Peyer's patch (tissue), 4 donors: ENCODE results near the gene TUBA3E. TPM values are rescaled to one million over a fixed set of nuclear protein-coding genes. Genes with fewer than 3 reads are reported as not detected.
"Not testable (repeated sequence)": the region's sequence is repeated elsewhere in the genome, so short reads cannot be mapped to it uniquely, and the experiment has no call there.

ENCODE experiments used
- DNase-seq, 3 donors: peaks; one replicate each; pipeline ENCODE4 v3.0.0-alpha.2; 2017 to 2019
- H3K27ac ChIP-seq, 4 donors: fragments of 200-600 bp; sonication (generic); one replicate each; pipeline ENCODE4 v1.5.1; 2016 to 2019
- H3K27me3 ChIP-seq, 2 donors: fragments of 200-600 bp; sonication (generic); one replicate each; pipeline ENCODE4 v1.5.1; 2019
- H3K36me3 ChIP-seq, 3 donors: fragments of 200-600 bp; sonication (generic); one replicate each; pipeline ENCODE4 v1.5.1; 2016 to 2019
- H3K4me1 ChIP-seq, 4 donors: fragments of 200-600 bp; sonication (generic); one replicate each; pipeline ENCODE4 v1.5.1; 2016 to 2019
- H3K4me3 ChIP-seq, 4 donors: fragments of 200-600 bp; sonication (generic); 1 replicate in 3 of 4; 2 replicates in 1 of 4; pipeline ENCODE4 v1.5.1; 2016 to 2019; ENCODE audit warnings: mild to moderate bottlenecking in 1 of 4
- H3K9me3 ChIP-seq, 4 donors: fragments of 200-600 bp; sonication (generic); one replicate each; pipeline ENCODE4 v1.5.1; 2016 to 2019; ENCODE audit warnings: mild to moderate bottlenecking in 1 of 4
- POLR2A ChIP-seq, 2 donors: fragments of 450-650 bp; IDR thresholded peaks; one replicate each; pipeline ENCODE4 v1.5.1; 2017; ENCODE audit warnings: antibody characterized with exemption in 2 of 2, mild to moderate bottlenecking in 2 of 2, moderate library complexity in 2 of 2
- total RNA-seq, 4 donors: library from RNA; depleted of rRNA; stranded (reverse); fragments of >200 nt; gene quantifications; one replicate each; pipeline ENCODE4 v1.1.0, GENCODE V29; 2016
- TF ChIP-seq, protein P1 (sequence below), 6 experiments: fragments of 450-650 bp in 4 of 6; fragments of 200-600 bp in 2 of 6; sonication (generic) in 1 of 6; IDR thresholded peaks; one replicate each; pipeline ENCODE4 v1.5.1; 2017 to 2019; ENCODE audit warnings: antibody characterized with exemption in 6 of 6, mild to moderate bottlenecking in 3 of 6, moderate library complexity in 1 of 6

The TUBA3E gene
- total RNA-seq, 4 donors from 2014 or later = not detected

DNA sequence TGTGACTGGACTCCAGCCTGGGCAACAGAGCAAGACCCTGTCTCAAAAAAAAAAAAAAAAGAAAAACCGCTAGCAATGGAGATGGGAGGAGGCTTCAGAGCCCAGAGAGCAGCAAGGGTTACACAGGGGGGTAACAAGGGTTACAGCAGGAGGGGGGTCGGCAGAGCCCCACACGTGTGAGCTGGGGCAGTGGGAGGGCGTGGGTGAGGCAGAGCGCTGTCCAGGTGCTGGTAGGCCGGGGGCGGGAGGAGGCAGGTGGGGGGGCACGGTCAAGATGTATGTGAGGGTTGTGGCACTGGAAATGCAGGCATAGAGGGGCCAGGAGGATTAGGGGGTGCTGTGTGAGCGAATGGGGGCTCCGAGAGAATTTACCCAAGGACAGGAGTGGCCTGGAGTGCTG, 12.8 kb downstream of the TUBA3E start:
- TF ChIP-seq, protein P1, sequence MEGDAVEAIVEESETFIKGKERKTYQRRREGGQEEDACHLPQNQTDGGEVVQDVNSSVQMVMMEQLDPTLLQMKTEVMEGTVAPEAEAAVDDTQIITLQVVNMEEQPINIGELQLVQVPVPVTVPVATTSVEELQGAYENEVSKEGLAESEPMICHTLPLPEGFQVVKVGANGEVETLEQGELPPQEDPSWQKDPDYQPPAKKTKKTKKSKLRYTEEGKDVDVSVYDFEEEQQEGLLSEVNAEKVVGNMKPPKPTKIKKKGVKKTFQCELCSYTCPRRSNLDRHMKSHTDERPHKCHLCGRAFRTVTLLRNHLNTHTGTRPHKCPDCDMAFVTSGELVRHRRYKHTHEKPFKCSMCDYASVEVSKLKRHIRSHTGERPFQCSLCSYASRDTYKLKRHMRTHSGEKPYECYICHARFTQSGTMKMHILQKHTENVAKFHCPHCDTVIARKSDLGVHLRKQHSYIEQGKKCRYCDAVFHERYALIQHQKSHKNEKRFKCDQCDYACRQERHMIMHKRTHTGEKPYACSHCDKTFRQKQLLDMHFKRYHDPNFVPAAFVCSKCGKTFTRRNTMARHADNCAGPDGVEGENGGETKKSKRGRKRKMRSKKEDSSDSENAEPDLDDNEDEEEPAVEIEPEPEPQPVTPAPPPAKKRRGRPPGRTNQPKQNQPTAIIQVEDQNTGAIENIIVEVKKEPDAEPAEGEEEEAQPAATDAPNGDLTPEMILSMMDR (IDR thresholded peaks at IDR 0.05) = no peak
- TF ChIP-seq POLR2A (IDR thresholded peaks at IDR 0.05) = no peak
- no peak overlapping the region for H3K4me3 ChIP-seq
- no peaks in the 10 kb centered on the region for H3K9me3 ChIP-seq
- H3K4me1 ChIP-seq = peaks cover 0 to 6% (median 4%) of the 10 kb centered on the region in 4 donors
- no peak for DNase-seq
- no peak overlapping the region for H3K27ac ChIP-seq
- no peaks in the 10 kb centered on the region for H3K36me3 ChIP-seq
- H3K27me3 ChIP-seq = no peaks in the 10 kb centered on the region

DNA sequence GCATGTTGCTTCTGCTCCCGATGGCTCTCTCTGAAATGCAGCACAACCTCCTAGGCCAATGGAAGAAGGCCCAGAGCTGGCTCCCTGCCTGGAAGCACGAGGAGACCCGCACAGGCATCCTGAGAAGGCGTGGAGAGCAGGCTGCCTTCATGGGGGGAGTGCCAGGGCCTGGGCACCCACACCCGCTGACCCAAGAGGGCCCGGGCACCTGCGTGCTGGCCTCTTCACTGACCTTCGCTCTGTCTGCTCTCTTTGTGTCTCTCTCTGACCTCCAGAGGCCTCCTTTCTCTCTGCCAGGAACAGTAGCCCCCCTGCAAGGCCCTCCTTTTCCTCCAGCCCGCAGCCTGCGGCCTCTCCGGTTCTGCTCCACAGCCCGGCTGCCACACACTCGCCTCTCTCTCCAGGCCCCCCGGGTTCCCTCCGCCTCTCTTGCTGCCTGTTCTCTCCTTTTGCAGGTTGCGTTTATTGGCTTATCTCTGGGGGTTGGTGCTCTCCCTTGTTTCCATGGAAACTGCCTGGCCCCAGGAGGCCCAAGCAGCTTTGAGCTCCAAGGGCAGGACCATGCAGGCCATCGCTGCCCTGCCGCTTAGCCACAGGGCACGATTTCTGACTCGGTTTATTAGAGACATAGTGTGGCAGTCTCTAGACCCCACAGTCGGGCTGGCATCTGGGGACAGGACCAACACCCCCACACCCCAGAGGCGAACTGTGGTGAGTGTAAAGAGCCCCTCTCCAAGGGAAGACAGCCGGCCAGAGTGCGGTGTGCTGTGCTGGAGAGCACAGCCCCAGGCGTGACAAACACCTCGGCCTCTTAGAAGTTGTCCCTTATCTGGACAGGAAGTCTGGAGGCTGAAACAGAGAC, 14.5 kb downstream of the TUBA3E start:
- H3K4me3 ChIP-seq = peak overlapping the region in 2 of 4 donors; percentile 69 to 99
- no peak for DNase-seq
- H3K27ac ChIP-seq = no peak overlapping the region
- H3K36me3 ChIP-seq = no peaks in the 10 kb centered on the region
- TF ChIP-seq POLR2A (IDR thresholded peaks at IDR 0.05) = no peak
- TF ChIP-seq, protein P1 (IDR thresholded peaks at IDR 0.05) = no peak
- H3K9me3 ChIP-seq = no peaks in the 10 kb centered on the region
- peaks cover 0 to 11% (median 8%) of the 10 kb centered on the region in 4 donors for H3K4me1 ChIP-seq
- no peaks in the 10 kb centered on the region for H3K27me3 ChIP-seq

DNA sequence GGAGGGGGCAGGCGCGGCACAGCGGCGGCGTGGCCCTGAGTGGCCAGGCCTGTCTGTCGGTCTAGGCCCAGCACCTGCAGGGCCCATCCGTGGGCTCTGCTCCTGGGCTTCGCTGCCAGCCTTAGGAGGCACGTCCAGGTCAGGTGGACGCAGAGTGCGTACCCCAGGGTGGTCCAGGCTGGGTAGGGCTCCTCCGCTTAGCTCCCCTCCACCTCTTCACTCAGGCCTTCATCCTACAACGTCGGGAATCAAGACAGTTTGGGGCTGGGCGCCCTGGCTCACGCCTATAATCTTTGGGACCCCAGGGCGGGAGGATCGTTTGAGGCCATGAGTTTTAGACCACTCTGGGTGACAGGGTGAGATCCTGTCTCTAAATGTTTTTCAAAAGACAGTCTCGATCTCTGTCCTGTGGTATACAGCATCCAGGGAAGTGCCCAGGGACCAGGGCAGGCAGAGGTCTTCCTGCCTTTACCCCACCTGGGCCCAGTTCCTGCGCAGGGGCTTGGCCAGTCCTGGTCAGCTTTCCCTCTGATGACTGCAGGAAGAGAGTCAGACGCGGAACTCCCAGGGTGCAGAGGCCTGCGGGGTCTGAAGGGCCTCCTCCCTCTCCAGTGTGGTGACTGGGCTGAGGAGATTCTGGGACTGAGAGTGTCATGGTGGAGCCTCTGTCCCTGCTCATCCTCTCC, 15.3 kb downstream of the TUBA3E start:
- Histone ChIP-seq H3K27ac (peak overlapping the region; percentile 6 to 95 (median 70)), H3K4me3 (peak overlapping the region; percentile 69 to 99 (median 96)), H3K4me1 (peaks cover 0 to 11% (median 8%) of the 10 kb centered on the region in 4 donors)
- not testable (repeated sequence) for H3K36me3 ChIP-seq, DNase-seq, H3K27me3 ChIP-seq, H3K9me3 ChIP-seq

DNA sequence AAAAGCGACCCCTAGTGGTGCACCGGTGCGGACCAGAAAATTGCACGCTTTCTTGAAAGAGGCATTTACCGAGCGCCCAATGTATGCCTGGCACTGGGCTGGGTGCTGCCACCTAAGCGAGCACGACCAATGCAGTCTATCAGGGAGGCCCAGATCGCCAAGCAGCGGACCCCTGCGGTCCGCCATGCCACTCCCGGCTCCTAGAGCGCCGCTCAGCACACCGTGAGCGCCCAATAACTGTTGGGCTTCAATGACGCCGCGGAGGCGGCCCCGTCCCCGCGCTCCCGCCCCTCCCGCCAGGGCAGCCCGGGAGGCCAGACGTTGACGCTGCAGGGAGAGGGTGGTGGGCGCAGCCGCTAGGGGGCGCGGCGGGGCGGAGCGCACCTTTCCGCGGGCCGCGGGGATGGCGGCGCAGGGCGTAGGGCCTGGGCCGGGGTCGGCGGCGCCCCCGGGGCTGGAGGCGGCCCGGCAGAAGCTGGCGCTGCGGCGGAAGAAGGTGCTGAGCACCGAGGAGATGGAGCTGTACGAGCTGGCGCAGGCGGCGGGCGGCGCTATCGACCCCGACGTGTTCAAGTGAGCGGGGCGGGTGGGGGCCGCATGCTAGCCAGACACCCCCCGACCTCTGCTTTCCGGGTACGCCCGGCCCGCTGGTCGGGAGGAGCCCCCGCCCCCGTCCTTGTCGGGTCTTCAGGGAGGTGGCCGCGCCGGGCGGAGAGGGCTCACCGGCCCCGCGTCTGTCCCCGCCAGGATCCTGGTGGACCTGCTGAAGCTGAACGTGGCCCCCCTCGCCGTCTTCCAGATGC, 16.2 kb downstream of the TUBA3E start, which contains the start of gene MZT2B:
Gene MZT2B, plus strand, starts transcription at position 383 of the 803 bp plus-strand sequence. Its CDS starts 21 bp downstream, at position 404.
- not testable (repeated sequence) for H3K36me3 ChIP-seq, H3K27me3 ChIP-seq, H3K9me3 ChIP-seq
- peaks cover 0 to 11% (median 8%) of the 10 kb centered on the region in 4 donors for H3K4me1 ChIP-seq
- TF ChIP-seq, protein P1 (IDR thresholded peaks at IDR 0.05) = peak; percentile 77 to 93 (median 87)
- DNase-seq = peak; percentile 83 to 94 (median 93)
- H3K4me3 ChIP-seq = peak within 1 kb of the TSS; percentile 69 to 99 (median 96)
- peak within 1 kb of the TSS; percentile 92 to 95 (median 94) for H3K27ac ChIP-seq

DNA sequence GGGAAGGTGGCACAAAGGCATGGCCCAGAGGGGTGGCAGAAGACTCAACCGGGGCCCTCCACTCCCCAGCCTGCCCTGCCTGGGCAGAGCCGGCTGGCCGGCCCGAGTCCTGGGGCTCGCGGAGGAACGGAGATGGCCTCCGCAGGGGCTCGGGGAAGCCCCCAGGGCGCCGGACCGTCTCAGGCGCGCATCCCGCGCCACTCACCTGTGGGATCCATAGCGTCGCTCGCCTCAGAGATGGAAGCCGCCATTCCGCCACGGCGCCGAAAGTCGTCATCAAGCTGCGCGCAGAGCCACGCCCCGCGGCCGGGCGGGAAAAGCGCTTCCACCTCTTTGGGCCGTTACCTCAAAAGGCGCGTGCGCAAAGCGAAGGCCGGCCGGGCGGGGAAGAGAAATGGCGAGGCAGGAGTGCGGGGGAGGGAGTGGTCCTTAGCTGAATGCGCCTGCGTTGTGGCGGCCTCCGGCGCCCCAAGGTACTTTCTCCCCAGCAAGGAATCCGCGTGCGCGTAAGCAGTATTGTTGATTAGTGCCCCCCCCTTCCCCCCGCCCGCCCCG, 16.8 kb downstream of the TUBA3E start, which contains the start of gene SMPD4:
Gene SMPD4, minus strand, starts transcription at position 278 of the 555 bp plus-strand sequence. CDS start 5,010 bp downstream, outside the sequence.
- Histone ChIP-seq H3K27me3 (no peaks in the 10 kb centered on the region), H3K27ac (peak within 1 kb of the TSS; percentile 92 to 95 (median 94)), H3K4me3 (peak within 1 kb of the TSS; percentile 69 to 99 (median 96)), H3K9me3 (no peaks in the 10 kb centered on the region), H3K36me3 (no peaks in the 10 kb centered on the region), H3K4me1 (peaks cover 0 to 11% (median 8%) of the 10 kb centered on the region in 4 donors)
- peak; percentile 92 to 98 (median 98) for DNase-seq
- peak; percentile 22 to 34 for TF ChIP-seq POLR2A (IDR thresholded peaks at IDR 0.05)
- TF ChIP-seq, protein P1 (IDR thresholded peaks at IDR 0.05) = peak in 1 of 6 experiments; percentile 37

DNA sequence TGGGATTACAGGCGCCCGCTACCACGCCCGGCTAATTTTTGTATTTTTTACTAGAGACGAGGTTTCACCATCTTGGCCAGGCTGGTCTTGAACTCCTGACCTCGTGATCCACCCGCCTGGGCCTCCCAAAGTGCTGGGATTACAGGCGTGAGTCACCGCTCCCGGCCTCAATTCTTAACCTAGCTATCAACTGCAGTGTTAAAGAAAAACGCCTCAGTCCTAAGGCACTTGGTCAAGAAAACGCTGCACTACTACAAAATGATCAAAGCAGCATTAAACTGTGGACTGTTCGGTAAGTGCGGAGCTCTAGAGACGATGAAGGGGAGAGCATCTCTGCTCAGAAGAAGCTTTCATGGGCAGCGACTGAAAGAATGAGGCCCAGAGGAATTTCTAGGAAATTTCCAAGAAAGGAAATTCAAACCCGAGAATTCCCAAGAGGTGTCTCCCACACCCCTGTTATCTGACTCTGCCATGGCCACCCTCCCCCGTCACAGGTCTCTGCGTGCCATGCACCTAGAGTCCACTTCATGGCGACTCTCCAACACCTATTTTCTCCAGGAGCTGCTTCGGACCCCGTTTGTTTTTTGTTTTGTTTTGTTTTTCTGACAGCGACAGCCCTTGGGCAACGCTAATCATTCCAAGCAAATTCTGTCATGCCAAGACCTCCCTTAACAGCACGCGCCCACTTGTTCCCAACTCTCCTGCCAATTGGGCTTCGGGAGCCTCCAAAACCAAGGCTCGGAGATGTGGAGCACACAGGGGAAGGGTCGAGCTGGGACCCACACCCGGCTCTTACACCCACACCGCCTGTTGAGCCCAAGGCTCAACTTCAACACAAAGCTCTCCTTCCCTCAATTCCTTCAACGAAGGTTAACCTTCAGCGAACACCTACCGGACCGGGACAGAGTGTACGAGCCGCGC, 17.6 kb downstream of the TUBA3E start:
- not testable (repeated sequence) for DNase-seq, H3K27me3 ChIP-seq, H3K9me3 ChIP-seq, H3K36me3 ChIP-seq
- peaks cover 0 to 11% (median 8%) of the 10 kb centered on the region in 4 donors for H3K4me1 ChIP-seq
- peak overlapping the region; percentile 69 to 99 (median 96) for H3K4me3 ChIP-seq
- H3K27ac ChIP-seq = peak overlapping the region; percentile 92 to 95 (median 94)

DNA sequence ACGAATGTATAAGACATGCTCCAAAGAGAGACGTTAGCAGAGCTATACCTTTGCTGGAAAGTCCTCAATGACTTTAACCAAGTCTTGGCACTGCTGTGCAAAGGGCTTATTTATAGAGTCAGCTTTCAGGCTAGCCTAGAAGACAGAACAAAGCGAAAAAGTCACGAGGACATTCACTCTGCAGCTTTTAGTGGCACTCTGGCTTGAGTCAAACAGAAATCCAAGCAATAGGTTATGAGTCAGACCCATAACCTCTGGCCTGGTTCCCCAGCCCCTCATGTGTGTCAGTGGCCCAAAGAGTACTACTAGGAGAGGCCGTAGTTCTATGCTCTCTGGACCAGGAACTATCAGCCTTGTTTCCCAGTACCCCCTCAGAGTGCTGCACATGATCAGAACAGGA, 23.4 kb downstream of the TUBA3E start:
- not testable (repeated sequence) for H3K27ac ChIP-seq, DNase-seq, H3K4me3 ChIP-seq, H3K27me3 ChIP-seq, H3K4me1 ChIP-seq, H3K9me3 ChIP-seq
- H3K36me3 ChIP-seq = peaks cover 0 to 51% (median 0%) of the 10 kb centered on the region in 3 donors
